Limb (tissue), 2 donors: ENCODE results near the gene HSDL2.

Experiments
- DNase-seq, 2 donors: peaks; one replicate each; pipeline ENCODE4 v3.0.0-alpha.2; 2016; ENCODE audit errors: extremely low spot score in 2 of 2

Gene HSDL2

DNA sequence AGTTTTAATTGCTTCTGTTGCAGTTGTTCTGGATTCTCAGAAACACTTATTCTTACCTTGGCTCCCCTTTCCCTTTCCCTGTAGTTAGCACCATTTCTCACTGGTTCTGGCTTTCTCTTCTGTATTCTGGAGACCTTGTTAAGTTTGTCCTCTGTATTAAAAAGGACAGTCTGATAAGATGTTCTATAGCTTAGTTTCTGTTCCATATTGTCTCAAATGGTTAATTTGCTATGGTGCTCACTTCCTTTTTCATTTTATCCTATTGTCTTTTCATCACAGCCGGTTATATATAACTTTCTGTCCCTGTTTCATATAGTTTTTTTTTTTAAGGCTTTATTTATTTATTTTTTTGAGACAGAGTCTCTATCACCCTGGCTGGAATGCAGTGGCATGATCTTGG lies 65.3 kb downstream of the HSDL2 start:
- DNase-seq, result no peak

DNA sequence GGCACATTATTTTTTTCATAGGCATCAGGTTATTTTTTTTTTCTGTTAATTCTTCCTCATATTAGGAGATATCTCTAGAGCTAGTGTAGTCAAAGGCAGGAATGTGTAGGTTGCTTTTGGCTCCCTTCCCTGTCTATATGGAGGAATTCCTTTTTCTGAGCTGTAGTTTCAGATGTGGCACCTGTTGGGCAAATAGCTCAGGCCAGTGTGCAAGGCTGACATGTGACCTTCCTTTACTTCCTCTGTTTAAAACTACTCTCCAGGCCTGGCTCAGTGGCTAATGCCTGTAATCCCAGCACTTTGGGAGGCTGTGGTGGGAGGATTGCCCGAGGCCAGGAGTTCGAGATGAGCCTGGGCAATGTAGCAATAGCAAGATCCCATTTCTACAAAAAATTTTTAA lies 66.2 kb downstream of the HSDL2 start:
- DNase-seq, result no peak

- DNase-seq, result no peak
Observed at GRCh38 chr9:112446526-112446925, 66.6 kb downstream of the HSDL2 start.

DNA sequence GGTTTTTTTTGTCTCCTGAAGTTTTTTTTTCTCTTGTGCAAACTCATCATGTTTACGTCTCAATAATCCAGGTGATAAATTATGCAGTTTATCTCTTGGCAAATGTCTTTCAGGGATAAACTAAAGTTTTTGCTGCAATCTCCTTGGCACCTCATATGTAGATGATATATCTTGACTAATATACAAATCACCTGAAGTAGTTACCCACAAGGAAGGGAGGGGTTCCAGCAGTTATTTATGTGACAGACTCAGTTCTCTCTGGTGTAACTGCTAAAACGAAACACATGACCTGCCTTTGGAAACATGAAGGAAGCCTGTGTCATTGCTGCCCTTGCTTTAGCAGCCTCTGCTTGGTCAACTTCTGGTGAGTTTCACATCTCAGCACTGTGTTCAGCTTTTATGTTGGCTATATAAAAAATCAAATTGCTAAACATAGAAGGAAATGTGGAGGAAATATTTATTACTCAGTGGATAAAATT lies 67.4 kb downstream of the HSDL2 start:
- no peak for DNase-seq

- DNase-seq, result no peak
Observed at GRCh38 chr9:112462855-112463254, 82.9 kb downstream of the HSDL2 start.

- DNase-seq, result no peak
Observed at GRCh38 chr9:112465352-112465751, 85.4 kb downstream of the HSDL2 start.

GRCh38 chr9:112472996-112473395 lies 93.1 kb downstream of the HSDL2 start:
- DNase-seq, result no peak

DNA sequence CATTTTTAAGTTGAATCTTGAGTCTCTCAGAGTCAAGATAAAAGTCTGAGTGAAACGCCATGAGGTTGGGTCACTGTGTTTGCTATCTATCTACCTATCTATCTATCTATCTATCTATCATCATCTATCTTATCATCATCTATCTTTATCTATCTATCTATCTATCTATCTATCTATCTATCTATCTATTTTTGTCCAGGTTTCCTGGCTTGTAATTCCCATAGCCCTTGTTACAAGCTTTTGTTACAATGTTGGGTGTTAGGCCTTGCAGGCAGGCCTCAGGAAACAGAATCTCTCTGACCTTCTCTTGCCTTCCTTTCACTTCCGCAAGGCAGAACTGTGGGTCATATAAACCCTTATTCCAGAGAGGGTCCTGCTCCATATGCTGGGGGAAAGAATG lies 94.1 kb downstream of the HSDL2 start:
- DNase-seq, result no peak

- no peak for DNase-seq
Observed at GRCh38 chr9:112475318-112475717, 95.4 kb downstream of the HSDL2 start.

GRCh38 chr9:112477330-112477729 lies 97.4 kb downstream of the HSDL2 start:
- no peak for DNase-seq

DNA sequence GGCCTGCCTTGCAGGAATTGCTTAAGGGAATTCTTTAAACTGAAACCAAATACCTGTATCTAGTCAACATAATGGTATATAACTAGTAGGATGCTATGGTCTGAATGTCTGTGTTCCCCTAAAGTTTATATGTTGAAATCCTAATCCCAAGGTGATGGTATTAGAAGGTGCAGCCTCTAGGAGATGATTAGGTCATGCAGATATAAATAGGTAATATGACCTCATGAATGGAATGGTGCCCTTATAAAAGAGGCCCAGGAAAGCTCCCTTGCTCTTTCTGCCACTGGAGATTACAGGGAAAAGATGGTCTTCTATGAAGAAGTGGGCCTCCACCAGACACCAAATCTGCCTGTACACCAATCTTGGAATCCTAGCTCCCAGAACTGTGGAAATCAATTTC lies 99.3 kb downstream of the HSDL2 start:
- no peak for DNase-seq

GRCh38 chr9:112484607-112485006 lies 104.7 kb downstream of the HSDL2 start:
- no peak for DNase-seq

DNA sequence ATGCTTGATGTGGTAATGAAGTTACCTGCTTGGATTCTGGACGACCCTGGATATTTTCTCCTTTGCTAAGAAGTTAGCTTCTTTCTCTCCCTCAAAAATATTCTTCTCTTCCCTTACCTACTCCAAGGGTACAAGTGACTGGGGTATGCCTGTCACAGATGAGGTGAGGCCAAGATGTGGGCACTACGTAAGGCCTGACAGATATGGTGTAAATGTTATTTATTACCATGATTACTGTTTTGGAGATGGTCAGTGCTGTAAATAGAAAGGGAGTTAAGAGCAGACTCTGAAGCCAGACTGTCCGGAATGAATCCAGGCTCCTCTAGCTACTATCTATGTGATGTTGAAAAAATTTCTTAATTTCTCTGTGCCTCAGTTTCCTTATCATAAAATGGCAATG lies 105.7 kb downstream of the HSDL2 start:
- no peak for DNase-seq

DNA sequence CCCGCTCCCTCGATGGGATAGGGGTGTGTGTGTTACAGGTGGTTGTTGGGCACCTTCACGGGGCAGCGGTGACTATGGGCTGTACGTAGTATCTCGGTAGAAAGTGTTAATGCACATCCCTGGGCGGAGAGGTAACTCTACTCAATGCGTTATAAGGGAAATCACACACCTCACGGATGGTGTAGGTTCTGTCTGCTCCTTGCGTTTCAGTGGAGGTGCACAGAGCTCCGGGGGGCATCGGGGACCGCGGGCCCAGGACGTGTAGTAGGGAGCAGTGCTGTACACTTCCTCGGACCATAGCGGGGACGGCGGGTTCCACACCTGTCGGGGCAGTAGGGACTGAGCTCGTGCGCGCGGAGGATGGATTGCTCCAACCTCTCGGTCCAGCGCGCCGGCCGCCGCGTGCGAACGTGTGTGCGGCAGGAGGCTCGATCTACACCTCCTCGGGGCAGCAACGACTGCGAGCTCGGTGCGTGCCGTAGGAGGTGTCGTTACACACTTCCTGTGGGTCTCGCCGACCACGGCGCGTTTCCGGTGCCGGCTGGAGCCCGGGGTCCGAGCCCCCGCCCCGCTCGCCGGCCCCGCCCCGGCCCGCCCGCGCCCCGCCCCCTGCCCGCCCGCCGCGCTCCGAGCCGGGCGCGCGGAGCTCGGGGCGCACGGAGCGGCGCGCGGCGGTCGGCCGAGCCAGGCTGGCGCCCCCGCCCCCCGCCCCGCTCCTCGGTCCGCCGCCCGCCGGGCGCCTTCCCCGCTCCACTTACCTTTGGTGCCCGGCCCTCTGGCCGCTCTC lies 106.5 kb downstream of the HSDL2 start, which contains the start of gene KIAA1958:
TSS of gene KIAA1958 (plus strand) at position 607 of the 787 bp plus-strand sequence. CDS start 87,254 bp downstream, outside the sequence.
- peak; percentile 60 to 87 for DNase-seq

- peak; percentile 59 to 80 for DNase-seq
Observed at GRCh38 chr9:112487008-112487798, 107.3 kb downstream of the HSDL2 start.

- DNase-seq, result no peak
Observed at GRCh38 chr9:112487799-112488340, 108.0 kb downstream of the HSDL2 start.

DNA sequence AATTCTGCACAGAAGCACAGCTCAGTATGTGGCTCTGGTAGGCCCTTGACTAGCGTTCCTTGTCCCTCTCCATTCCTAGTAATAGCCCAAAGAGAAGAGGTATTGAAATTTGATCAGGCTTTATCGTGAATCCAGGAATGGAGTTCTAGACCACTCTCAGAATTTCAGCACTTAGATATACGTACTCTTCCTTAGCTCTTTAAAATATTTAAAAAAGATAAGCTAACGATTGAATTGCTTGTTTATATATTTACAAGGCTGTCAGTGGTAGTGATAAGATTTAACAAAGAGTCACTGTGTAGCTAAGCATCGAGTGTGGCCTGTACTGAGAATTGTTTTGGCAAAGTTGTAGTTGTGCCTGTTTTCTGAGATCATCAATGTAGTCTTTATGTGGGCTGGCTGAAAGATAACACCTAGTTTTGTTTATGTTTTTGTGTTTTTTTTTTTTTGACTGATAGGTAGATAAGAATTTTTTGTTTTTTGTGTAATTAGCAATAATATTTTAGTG lies 109.2 kb downstream of the HSDL2 start:
- no peak for DNase-seq

DNA sequence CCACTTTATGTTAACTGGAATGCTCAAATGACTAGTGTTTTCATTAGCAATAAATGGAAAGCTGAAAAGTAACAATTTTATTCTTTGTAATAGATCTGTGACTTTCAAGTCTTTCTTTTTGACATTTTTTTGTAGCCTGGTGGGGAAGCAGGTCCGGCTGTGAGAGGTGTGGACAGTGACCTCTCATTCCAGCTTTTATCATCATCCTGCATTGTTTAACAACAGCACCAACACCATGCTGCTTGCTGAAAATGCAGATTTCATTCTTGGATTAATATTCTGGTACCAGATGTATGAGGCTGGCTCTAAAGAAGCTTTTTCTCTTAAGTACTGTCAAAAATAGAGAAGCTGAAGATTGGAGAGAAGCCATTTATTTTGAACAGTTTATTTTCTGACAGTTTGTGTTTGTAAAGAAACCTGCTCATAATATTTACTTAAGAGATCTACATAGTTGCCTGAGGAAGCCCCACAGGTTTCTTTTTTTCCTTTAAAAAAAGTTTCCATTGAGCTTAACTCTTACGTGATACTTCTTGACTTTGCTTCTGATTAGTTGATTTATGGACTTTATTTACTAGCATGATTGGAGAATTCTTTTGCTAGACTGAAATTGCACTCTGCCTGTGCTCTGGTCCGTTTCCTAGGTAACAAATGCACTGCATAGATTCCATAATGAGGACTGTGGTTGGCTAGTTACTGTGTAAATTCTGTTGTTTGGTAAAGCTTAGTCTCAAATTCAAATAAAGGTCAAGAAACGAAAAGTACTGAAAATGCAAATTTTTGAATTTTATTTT lies 110.2 kb downstream of the HSDL2 start:
- no peak for DNase-seq

- no peak for DNase-seq
Observed at GRCh38 chr9:112493393-112494137, 113.7 kb downstream of the HSDL2 start.

DNA sequence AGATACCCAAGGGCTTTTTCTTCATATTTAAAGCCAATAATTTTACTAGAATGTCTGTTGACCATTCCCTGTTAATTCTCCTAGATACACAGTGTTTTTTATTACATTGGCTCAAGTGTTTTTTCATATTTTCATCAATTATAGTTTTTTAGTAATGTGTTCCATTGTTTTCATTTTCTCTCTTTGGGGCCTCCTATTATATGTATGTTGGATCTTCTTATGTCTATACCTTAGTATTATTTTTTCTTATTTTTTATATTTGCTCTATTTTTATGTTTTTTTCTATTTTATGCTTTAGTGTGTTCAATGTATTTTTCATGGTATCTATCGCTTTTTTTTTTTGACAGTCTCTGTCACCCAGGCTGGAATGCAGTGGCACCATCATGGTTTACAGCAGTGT lies 114.2 kb downstream of the HSDL2 start:
- DNase-seq, result no peak

DNA sequence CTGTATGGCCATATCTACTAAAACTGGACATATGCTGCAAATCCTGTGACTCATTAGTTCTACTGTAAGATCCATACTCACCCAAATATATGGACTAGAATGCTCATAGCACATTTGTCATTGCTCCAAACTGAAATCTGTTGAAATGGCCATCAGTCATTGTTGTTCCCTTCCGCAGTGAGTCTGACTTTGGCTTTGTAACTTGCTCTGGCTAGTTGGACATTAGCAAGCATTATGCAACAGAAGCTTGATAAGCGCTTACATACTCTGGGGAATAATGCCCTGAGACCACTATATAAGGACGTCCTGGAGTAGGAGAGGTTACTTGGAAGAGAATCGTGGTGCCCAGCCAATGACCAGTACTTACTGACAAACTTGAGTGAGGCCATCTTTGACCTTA lies 115.7 kb downstream of the HSDL2 start:
- no peak for DNase-seq
